GM12878 (cell line): ENCODE results near the gene ZSWIM3. TPM values are rescaled to one million over a fixed set of nuclear protein-coding genes. Genes with fewer than 3 reads are reported as not detected.
A peak's percentile ranks its signal among the peaks of the same experiment; 100 is the strongest.

Experiments used
- BCL11A ChIP-seq: IDR thresholded peaks from 2 replicates; pipeline ENCODE4 v1.6.1; 2011; ENCODE audit warnings: low read depth, low read length
- CREM ChIP-seq: IDR thresholded peaks from 2 replicates; pipeline ENCODE4 v1.6.1; 2014; ENCODE audit warnings: antibody characterized with exemption, low read depth
- EGR1 ChIP-seq, 2 experiments: IDR thresholded peaks; 1 replicate in 1 of 2; 2 replicates in 1 of 2; pipeline ENCODE4 v1.6.1; 2011 to 2012; ENCODE audit warnings: low read depth in 2 of 2, low read length in 2 of 2, borderline replicate concordance in 1 of 2, mild to moderate bottlenecking in 1 of 2, moderate library complexity in 1 of 2
- IRF3 ChIP-seq: fragments of 450-650 bp; IDR thresholded peaks from 2 replicates; pipeline ENCODE4 v1.6.1; 2014; ENCODE audit warnings: mild to moderate bottlenecking
- MTA3 ChIP-seq: IDR thresholded peaks from 2 replicates; pipeline ENCODE4 v1.6.1; 2012; ENCODE audit warnings: low read length, inconsistent platforms, borderline replicate concordance
- PBX3 ChIP-seq: IDR thresholded peaks from 2 replicates; pipeline ENCODE4 v1.6.1; 2011; ENCODE audit warnings: mild to moderate bottlenecking, low read depth, low read length, moderate library complexity; ENCODE audit not compliant: insufficient replicate concordance
- RFX5 ChIP-seq: IDR thresholded peaks from 2 replicates; pipeline ENCODE4 v1.6.1; 2011; ENCODE audit warnings: low read depth, low read length, improper control_type of control experiment
- STAT3 ChIP-seq: IDR thresholded peaks from 2 replicates; pipeline ENCODE4 v1.6.1; 2011; ENCODE audit warnings: low read depth, low read length, improper control_type of control experiment
- ZNF207 ChIP-seq: fragments of 450-650 bp; IDR thresholded peaks from 2 replicates; pipeline ENCODE4 v1.6.1; 2014; ENCODE audit warnings: antibody characterized with exemption, mild to moderate bottlenecking, borderline replicate concordance
- ZNF24 ChIP-seq: fragments of 450-650 bp; IDR thresholded peaks from 2 replicates; pipeline ENCODE4 v1.6.1; 2017; ENCODE audit warnings: antibody characterized with exemption, mild to moderate bottlenecking
- polyA plus RNA-seq, 11 experiments: library from polyadenylated mRNA; depleted of rRNA in 4 of 11; unstranded in 6 of 11; stranded (reverse) in 5 of 11; fragments of >200 nt; fragmentation: Nextera tagmentation in 4 of 11; fragmentation: Illumina TruSeq in 1 of 11; extraction: Ambion mirVana in 4 of 11; extraction: Trizol in 1 of 11; gene quantifications; 1 replicate in 1 of 11; 2 replicates in 10 of 11; pipeline versions ENCODE4 v1.2.1 to v1.2.3, GENCODE V29; 2011 to 2016; ENCODE audit warnings: inconsistent platforms in 2 of 11, missing spikeins in 2 of 11, low read depth in 1 of 11
- total RNA-seq, 4 experiments: library from RNA; depleted of rRNA in 3 of 4; stranded (reverse); fragments of >200 nt in 3 of 4; fragmentation: Illumina TruSeq in 1 of 4; extraction: Trizol in 1 of 4; gene quantifications; 2 replicates each; pipeline versions ENCODE4 v1.2.1 to v1.2.3, GENCODE V29; 2013 to 2021
- TF ChIP-seq, protein P1 (sequence below): fragments of 450-650 bp; conservative IDR thresholded peaks from 2 replicates; pipeline ENCODE4 v1.6.1; 2017; ENCODE audit warnings: mild to moderate bottlenecking, moderate library complexity
- TF ChIP-seq, protein P2 (sequence below): IDR thresholded peaks from 2 replicates; pipeline ENCODE4 v1.6.1; 2012; ENCODE audit warnings: mild to moderate bottlenecking, low read depth, low read length
- TF ChIP-seq, protein P3 (sequence below): IDR thresholded peaks from 2 replicates; pipeline ENCODE4 v1.6.1; 2011; ENCODE audit warnings: borderline replicate concordance, low read depth, mild to moderate bottlenecking, moderate library complexity, mixed read lengths, low read length; ENCODE audit not compliant: insufficient read depth; ENCODE audit errors: extremely low read length
- TF ChIP-seq, protein P4 (sequence below): fragments of 450-650 bp; IDR thresholded peaks from 2 replicates; pipeline ENCODE4 v1.6.1; 2017; ENCODE audit warnings: borderline replicate concordance
- TF ChIP-seq, protein P5 (sequence below), 3 experiments: IDR thresholded peaks in 2 of 3; conservative IDR thresholded peaks in 1 of 3; 2 replicates each; pipeline ENCODE4 v1.5.1; 2011; ENCODE audit warnings: low read depth in 3 of 3, low read length in 3 of 3, mild to moderate bottlenecking in 3 of 3, control low read depth in 2 of 3, moderate library complexity in 2 of 3, inconsistent platforms in 1 of 3, mixed read lengths in 1 of 3; ENCODE audit not compliant: control insufficient read depth in 2 of 3, insufficient read depth in 1 of 3; ENCODE audit errors: extremely low read depth in 1 of 3

The ZSWIM3 gene
- total and polyA plus RNA-seq, 10 of the 15 experiments (the other 5 are each of a cell fraction or from before 2014, with no cell fraction given), result 1.6 to 5.1 (median 4.2) TPM

DNA sequence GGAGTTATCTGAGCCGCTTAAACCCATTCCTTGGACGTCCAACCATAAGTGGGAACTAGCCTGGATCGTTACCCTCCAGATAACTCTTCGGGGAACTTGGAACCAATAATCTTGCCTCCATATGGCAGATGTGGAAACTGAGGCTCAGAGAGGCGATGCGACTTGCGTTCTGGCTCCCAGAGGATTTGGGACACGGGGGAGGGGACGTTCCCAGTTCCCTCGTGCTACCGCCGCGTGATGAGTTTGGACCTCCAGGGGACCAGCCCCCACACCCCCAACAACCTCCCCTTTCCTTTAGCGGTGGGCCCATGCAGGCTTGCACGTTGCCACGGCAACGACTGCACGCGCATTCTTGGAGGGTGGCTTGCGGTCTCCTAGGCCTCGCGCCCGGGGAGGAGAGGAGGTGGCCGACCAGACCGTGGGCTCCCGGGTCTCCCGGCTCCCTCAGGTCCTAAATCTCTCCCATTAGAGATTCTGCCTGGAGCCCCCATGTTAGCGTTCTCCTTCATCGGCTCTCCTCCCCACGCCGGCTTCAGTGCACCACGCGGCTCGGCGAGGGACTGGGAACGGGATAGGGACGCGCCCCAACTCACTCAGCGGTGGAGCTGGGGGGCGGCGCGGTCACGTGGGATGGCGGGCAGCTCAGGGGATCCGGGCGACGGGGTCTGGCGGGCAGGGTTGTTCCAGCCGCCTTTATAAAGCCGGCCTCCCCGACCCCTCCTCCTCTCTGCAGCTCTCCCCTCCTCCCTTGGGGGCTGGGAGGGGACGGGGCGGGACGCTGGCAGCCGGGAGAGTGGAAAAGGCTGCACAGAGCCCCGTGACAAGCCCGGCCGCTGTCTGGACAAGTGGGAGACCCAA is 54.3 kb downstream of the ZSWIM3 start, which contains the start of gene PLTP (continued):
- TF ChIP-seq, protein P1, sequence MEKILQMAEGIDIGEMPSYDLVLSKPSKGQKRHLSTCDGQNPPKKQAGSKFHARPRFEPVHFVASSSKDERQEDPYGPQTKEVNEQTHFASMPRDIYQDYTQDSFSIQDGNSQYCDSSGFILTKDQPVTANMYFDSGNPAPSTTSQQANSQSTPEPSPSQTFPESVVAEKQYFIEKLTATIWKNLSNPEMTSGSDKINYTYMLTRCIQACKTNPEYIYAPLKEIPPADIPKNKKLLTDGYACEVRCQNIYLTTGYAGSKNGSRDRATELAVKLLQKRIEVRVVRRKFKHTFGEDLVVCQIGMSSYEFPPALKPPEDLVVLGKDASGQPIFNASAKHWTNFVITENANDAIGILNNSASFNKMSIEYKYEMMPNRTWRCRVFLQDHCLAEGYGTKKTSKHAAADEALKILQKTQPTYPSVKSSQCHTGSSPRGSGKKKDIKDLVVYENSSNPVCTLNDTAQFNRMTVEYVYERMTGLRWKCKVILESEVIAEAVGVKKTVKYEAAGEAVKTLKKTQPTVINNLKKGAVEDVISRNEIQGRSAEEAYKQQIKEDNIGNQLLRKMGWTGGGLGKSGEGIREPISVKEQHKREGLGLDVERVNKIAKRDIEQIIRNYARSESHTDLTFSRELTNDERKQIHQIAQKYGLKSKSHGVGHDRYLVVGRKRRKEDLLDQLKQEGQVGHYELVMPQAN, result no peak
- TF ChIP-seq, protein P2, sequence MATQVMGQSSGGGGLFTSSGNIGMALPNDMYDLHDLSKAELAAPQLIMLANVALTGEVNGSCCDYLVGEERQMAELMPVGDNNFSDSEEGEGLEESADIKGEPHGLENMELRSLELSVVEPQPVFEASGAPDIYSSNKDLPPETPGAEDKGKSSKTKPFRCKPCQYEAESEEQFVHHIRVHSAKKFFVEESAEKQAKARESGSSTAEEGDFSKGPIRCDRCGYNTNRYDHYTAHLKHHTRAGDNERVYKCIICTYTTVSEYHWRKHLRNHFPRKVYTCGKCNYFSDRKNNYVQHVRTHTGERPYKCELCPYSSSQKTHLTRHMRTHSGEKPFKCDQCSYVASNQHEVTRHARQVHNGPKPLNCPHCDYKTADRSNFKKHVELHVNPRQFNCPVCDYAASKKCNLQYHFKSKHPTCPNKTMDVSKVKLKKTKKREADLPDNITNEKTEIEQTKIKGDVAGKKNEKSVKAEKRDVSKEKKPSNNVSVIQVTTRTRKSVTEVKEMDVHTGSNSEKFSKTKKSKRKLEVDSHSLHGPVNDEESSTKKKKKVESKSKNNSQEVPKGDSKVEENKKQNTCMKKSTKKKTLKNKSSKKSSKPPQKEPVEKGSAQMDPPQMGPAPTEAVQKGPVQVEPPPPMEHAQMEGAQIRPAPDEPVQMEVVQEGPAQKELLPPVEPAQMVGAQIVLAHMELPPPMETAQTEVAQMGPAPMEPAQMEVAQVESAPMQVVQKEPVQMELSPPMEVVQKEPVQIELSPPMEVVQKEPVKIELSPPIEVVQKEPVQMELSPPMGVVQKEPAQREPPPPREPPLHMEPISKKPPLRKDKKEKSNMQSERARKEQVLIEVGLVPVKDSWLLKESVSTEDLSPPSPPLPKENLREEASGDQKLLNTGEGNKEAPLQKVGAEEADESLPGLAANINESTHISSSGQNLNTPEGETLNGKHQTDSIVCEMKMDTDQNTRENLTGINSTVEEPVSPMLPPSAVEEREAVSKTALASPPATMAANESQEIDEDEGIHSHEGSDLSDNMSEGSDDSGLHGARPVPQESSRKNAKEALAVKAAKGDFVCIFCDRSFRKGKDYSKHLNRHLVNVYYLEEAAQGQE, result no peak
- TF ChIP-seq ZNF24 (no peak), RFX5 (no peak), PBX3 (no peak), STAT3 (no peak), IRF3 (no peak), EGR1 (IDR thresholded peaks at IDR 0.05; ENCODE audit: borderline replicate concordance in 1 of 2, low read depth in 2 of 2, low read length in 2 of 2) (no peak), MTA3 (no peak), ZNF207 (no peak), CREM (peak; percentile 1; the same call in 1 of the 2 replicates), BCL11A (no peak)
- TF ChIP-seq, protein P3, sequence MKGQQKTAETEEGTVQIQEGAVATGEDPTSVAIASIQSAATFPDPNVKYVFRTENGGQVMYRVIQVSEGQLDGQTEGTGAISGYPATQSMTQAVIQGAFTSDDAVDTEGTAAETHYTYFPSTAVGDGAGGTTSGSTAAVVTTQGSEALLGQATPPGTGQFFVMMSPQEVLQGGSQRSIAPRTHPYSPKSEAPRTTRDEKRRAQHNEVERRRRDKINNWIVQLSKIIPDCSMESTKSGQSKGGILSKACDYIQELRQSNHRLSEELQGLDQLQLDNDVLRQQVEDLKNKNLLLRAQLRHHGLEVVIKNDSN, result peak; percentile 81
- TF ChIP-seq, protein P4, sequence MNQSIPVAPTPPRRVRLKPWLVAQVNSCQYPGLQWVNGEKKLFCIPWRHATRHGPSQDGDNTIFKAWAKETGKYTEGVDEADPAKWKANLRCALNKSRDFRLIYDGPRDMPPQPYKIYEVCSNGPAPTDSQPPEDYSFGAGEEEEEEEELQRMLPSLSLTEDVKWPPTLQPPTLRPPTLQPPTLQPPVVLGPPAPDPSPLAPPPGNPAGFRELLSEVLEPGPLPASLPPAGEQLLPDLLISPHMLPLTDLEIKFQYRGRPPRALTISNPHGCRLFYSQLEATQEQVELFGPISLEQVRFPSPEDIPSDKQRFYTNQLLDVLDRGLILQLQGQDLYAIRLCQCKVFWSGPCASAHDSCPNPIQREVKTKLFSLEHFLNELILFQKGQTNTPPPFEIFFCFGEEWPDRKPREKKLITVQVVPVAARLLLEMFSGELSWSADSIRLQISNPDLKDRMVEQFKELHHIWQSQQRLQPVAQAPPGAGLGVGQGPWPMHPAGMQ, result no peak
- TF ChIP-seq, protein P5, sequence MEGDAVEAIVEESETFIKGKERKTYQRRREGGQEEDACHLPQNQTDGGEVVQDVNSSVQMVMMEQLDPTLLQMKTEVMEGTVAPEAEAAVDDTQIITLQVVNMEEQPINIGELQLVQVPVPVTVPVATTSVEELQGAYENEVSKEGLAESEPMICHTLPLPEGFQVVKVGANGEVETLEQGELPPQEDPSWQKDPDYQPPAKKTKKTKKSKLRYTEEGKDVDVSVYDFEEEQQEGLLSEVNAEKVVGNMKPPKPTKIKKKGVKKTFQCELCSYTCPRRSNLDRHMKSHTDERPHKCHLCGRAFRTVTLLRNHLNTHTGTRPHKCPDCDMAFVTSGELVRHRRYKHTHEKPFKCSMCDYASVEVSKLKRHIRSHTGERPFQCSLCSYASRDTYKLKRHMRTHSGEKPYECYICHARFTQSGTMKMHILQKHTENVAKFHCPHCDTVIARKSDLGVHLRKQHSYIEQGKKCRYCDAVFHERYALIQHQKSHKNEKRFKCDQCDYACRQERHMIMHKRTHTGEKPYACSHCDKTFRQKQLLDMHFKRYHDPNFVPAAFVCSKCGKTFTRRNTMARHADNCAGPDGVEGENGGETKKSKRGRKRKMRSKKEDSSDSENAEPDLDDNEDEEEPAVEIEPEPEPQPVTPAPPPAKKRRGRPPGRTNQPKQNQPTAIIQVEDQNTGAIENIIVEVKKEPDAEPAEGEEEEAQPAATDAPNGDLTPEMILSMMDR (IDR thresholded peaks at IDR 0.05 in 2 of 3, conservative IDR thresholded peaks at IDR 0.05 in 1 of 3; ENCODE audit: control insufficient read depth in 2 of 3, extremely low read depth in 1 of 3, insufficient read depth in 1 of 3, low read depth in 3 of 3, low read length in 3 of 3), result no peak
